DOHH2 (cell line): ENCODE data around the gene AUTS2.

ENCODE experiments used
- H3F3A ChIP-seq: fragments of 200-600 bp; sonication (generic), shearing (Covaris generic); 2 replicates; pipeline ENCODE4 v1.6.0; 2016; ENCODE audit warnings: antibody characterized with exemption, mild to moderate bottlenecking; ENCODE audit not compliant: control insufficient read depth, insufficient read depth
- H3K27ac ChIP-seq: fragments of 200-600 bp; sonication (generic); 2 replicates; pipeline ENCODE4 v1.5.1; 2014; ENCODE audit warnings: low read depth, mild to moderate bottlenecking, low read length, moderate library complexity
- H3K27me3 ChIP-seq: fragments of 200-600 bp; sonication (generic); 2 replicates; pipeline ENCODE4 v1.6.1; 2014; ENCODE audit warnings: mild to moderate bottlenecking, low read length, mixed read lengths; ENCODE audit not compliant: control insufficient read depth
- H3K36me3 ChIP-seq: fragments of 200-600 bp; sonication (generic); 2 replicates; pipeline ENCODE4 v1.6.1; 2014; ENCODE audit warnings: mild to moderate bottlenecking, low read length, moderate library complexity, mixed read lengths; ENCODE audit not compliant: control insufficient read depth
- H3K4me1 ChIP-seq: fragments of 200-600 bp; sonication (generic); 2 replicates; pipeline ENCODE4 v1.6.1; 2014; ENCODE audit warnings: mild to moderate bottlenecking, low read length, mixed read lengths; ENCODE audit not compliant: control insufficient read depth
- H3K4me2 ChIP-seq: fragments of 200-600 bp; sonication (generic); 2 replicates; pipeline ENCODE4 v1.6.0; 2014; ENCODE audit warnings: mild to moderate bottlenecking, low read length, moderate library complexity
- H3K4me3 ChIP-seq: fragments of 200-600 bp; sonication (generic); 2 replicates; pipeline ENCODE4 v1.5.1; 2014; ENCODE audit warnings: mild to moderate bottlenecking, low read length, mixed read lengths
- H3K79me2 ChIP-seq: fragments of 200-600 bp; sonication (generic); 2 replicates; pipeline ENCODE4 v1.6.1; 2014; ENCODE audit warnings: mild to moderate bottlenecking, low read length, mixed read lengths; ENCODE audit not compliant: control insufficient read depth
- H3K9me2 ChIP-seq: fragments of 200-600 bp; sonication (generic); replicated peaks from 2 replicates; pipeline ENCODE4 v1.6.1; 2014; ENCODE audit warnings: mild to moderate bottlenecking, low read length, mixed read lengths; ENCODE audit not compliant: control insufficient read depth
- H3K9me3 ChIP-seq: fragments of 200-600 bp; sonication (generic); 2 replicates; pipeline ENCODE4 v1.6.1; 2014; ENCODE audit warnings: antibody characterized with exemption, low read length, mixed read lengths; ENCODE audit not compliant: control insufficient read depth, insufficient read depth
- H4K20me1 ChIP-seq: fragments of 200-600 bp; sonication (generic); 2 replicates; pipeline ENCODE4 v1.6.0; 2014; ENCODE audit warnings: low read depth, mild to moderate bottlenecking, antibody characterized with exemption, low read length, moderate library complexity; ENCODE audit not compliant: control insufficient read depth, insufficient read depth
- CTCF ChIP-seq: fragments of 200-600 bp; sonication (generic); IDR thresholded peaks from one replicate; pipeline ENCODE4 v1.5.1; 2014; ENCODE audit warnings: antibody characterized with exemption, mild to moderate bottlenecking, low read depth, low read length; ENCODE audit not compliant: poor library complexity, severe bottlenecking
- EZH2phosphoT487 ChIP-seq: fragments of 200-600 bp; sonication (generic); IDR thresholded peaks from 2 replicates; pipeline ENCODE4 v1.6.1; 2017; ENCODE audit warnings: borderline replicate concordance, mild to moderate bottlenecking, antibody characterized with exemption, low read length, moderate library complexity, mixed read lengths

AUTS2 gene

GRCh38 chr7:70836279-70836678 is 1238.0 kb downstream of the AUTS2 start:
- Histone ChIP-seq H3K4me2 (no peak overlapping the region), H3K79me2 (no peaks in the 10 kb centered on the region), H3K27ac (no peak overlapping the region), H3K4me1 (no peaks in the 10 kb centered on the region), H3K36me3 (no peaks in the 10 kb centered on the region), H3K27me3 (no peaks in the 10 kb centered on the region; the same call in 1 of the 2 replicates), H3F3A (no peaks in the 10 kb centered on the region), H4K20me1 (no peaks in the 10 kb centered on the region), H3K9me3 (no peaks in the 10 kb centered on the region), H3K4me3 (no peak overlapping the region), H3K9me2 (no peaks in the 10 kb centered on the region)
- TF ChIP-seq EZH2phosphoT487 (no peak), CTCF (no peak)

GRCh38 chr7:70836946-70837345 is 1238.7 kb downstream of the AUTS2 start:
- H3K9me2 ChIP-seq: no peaks in the 10 kb centered on the region
- H3K9me3 ChIP-seq: no peaks in the 10 kb centered on the region
- H3K4me2 ChIP-seq: no peak overlapping the region
- H3F3A ChIP-seq: no peaks in the 10 kb centered on the region
- H3K36me3 ChIP-seq: no peaks in the 10 kb centered on the region
- TF ChIP-seq EZH2phosphoT487: no peak
- TF ChIP-seq CTCF: no peak
- no peaks in the 10 kb centered on the region for H3K4me1 ChIP-seq
- no peaks in the 10 kb centered on the region for H4K20me1 ChIP-seq
- H3K27me3 ChIP-seq: no peaks in the 10 kb centered on the region
- no peaks in the 10 kb centered on the region for H3K79me2 ChIP-seq
- no peak overlapping the region for H3K4me3 ChIP-seq
- no peak overlapping the region for H3K27ac ChIP-seq

- no peaks in the 10 kb centered on the region for H3F3A ChIP-seq
- H3K9me2 ChIP-seq: no peaks in the 10 kb centered on the region
- no peak overlapping the region for H3K4me2 ChIP-seq
- H3K36me3 ChIP-seq: no peaks in the 10 kb centered on the region
- no peaks in the 10 kb centered on the region for H3K4me1 ChIP-seq
- H3K27ac ChIP-seq: no peak overlapping the region
- H3K27me3 ChIP-seq: no peaks in the 10 kb centered on the region
- no peak overlapping the region for H3K4me3 ChIP-seq
- H3K9me3 ChIP-seq: no peaks in the 10 kb centered on the region
- TF ChIP-seq CTCF (no peak), EZH2phosphoT487 (no peak)
- H4K20me1 ChIP-seq: no peaks in the 10 kb centered on the region
- no peaks in the 10 kb centered on the region for H3K79me2 ChIP-seq
These were observed 1239.3 kb downstream of the AUTS2 start for GRCh38 chr7:70837589-70837988.
